Lower lobe of right lung (tissue), 2 donors: ENCODE results near the gene FBLN2. TPM values are rescaled to one million over a fixed set of nuclear protein-coding genes. Genes with fewer than 3 reads are reported as not detected.

Experiments used
- ATAC-seq, 2 donors: fragments of 200-7000 bp; cut with Tn5 transposase; one replicate each; pipeline ENCODE4 v1.9.1; 2020 to 2022; ENCODE audit warnings: mild to moderate bottlenecking in 2 of 2, moderate library complexity in 2 of 2
- DNase-seq: peaks from one replicate; pipeline ENCODE4 v3.0.0-alpha.2; 2020
- H3K27ac ChIP-seq: fragments of 200-600 bp; one replicate; pipeline ENCODE4 v1.8.0; 2022
- H3K27me3 ChIP-seq: fragments of 200-600 bp; one replicate; pipeline ENCODE4 v1.8.0; 2022; ENCODE audit warnings: low read depth
- H3K36me3 ChIP-seq: fragments of 200-600 bp; one replicate; pipeline ENCODE4 v1.8.0; 2022; ENCODE audit warnings: mild to moderate bottlenecking
- H3K4me1 ChIP-seq: fragments of 200-600 bp; one replicate; pipeline ENCODE4 v1.8.0; 2022
- H3K4me3 ChIP-seq: fragments of 200-600 bp; one replicate; pipeline ENCODE4 v1.8.0; 2022; ENCODE audit warnings: mild to moderate bottlenecking
- H3K9me3 ChIP-seq: fragments of 200-600 bp; one replicate; pipeline ENCODE4 v1.8.0; 2022
- intact Hi-C: fragments of 100-400 bp; cut with DNase I; formaldehyde crosslinking; loops from one replicate; pipeline ENCODE4 v1.11.0; 2022
- total RNA-seq: library from RNA; stranded (reverse); fragmentation: NEBNext Ultra II Directional; extraction: Animal tissue kit (Norgen Biotek cat#: 25700); gene quantifications from one replicate; pipeline ENCODE4 v1.2.1, GENCODE V29; 2021
- TF ChIP-seq, protein P1 (sequence below): fragments of 200-600 bp; IDR thresholded peaks from one replicate; pipeline ENCODE4 v1.8.0; 2022; ENCODE audit warnings: antibody characterized with exemption, mild to moderate bottlenecking
- donor health status: DM: no; HTN: yes; CAD: no; lungs with severe emphysema.

Gene FBLN2
- total RNA-seq, 1 donor from 2014 or later = 40.8 TPM

DNA sequence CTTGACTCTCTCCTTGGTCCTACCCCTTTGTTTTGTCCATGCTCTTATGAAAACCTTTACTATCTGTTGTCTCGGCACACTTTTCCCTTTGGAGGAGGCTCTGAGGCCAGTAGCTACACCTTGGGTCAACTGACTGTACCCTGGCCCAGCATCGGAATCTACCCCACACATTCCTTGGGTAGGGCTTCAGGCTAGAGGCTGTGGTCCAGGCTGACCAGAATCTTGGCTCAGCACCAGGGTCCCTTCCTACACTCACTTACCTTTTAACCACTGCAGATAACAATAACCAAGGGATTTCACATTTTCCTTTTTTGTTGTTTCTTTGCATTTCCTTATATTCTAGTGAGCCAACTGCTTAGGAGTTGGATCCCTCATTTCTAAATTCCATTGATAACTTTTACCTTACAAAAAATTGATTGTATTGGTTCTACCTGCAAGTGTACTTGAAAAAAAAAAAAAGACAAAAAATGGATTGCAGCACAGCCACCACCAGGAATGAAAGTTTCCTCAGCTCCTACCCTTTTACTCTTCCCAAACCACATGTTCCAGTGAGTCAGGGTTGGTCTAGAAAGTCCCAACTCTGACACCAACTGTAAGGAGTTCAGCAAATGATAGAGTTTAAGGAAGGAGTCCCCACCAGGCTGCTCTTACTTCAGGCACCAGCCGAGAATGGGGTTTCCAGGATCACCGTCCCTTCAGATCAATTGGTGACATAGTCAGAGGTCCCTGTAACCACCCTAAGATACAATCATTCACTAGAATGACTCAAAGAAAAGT is 95.6 kb downstream of the FBLN2 start:
- TF ChIP-seq, protein P1, sequence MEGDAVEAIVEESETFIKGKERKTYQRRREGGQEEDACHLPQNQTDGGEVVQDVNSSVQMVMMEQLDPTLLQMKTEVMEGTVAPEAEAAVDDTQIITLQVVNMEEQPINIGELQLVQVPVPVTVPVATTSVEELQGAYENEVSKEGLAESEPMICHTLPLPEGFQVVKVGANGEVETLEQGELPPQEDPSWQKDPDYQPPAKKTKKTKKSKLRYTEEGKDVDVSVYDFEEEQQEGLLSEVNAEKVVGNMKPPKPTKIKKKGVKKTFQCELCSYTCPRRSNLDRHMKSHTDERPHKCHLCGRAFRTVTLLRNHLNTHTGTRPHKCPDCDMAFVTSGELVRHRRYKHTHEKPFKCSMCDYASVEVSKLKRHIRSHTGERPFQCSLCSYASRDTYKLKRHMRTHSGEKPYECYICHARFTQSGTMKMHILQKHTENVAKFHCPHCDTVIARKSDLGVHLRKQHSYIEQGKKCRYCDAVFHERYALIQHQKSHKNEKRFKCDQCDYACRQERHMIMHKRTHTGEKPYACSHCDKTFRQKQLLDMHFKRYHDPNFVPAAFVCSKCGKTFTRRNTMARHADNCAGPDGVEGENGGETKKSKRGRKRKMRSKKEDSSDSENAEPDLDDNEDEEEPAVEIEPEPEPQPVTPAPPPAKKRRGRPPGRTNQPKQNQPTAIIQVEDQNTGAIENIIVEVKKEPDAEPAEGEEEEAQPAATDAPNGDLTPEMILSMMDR = no peak
- ATAC-seq = no peak
- intact Hi-C loops = loop anchor here (5.0 kb wide), 1 partner anchor 147 kb away; no protein-coding TSS in a partner anchor
- Histone ChIP-seq H3K36me3 (no peaks in the 10 kb centered on the region), H3K9me3 (no peaks in the 10 kb centered on the region), H3K27ac (no peak overlapping the region), H3K4me1 (peaks cover 9% of the 10 kb centered on the region), H3K4me3 (no peak overlapping the region), H3K27me3 (peaks cover 10% of the 10 kb centered on the region)
- no peak for DNase-seq

DNA sequence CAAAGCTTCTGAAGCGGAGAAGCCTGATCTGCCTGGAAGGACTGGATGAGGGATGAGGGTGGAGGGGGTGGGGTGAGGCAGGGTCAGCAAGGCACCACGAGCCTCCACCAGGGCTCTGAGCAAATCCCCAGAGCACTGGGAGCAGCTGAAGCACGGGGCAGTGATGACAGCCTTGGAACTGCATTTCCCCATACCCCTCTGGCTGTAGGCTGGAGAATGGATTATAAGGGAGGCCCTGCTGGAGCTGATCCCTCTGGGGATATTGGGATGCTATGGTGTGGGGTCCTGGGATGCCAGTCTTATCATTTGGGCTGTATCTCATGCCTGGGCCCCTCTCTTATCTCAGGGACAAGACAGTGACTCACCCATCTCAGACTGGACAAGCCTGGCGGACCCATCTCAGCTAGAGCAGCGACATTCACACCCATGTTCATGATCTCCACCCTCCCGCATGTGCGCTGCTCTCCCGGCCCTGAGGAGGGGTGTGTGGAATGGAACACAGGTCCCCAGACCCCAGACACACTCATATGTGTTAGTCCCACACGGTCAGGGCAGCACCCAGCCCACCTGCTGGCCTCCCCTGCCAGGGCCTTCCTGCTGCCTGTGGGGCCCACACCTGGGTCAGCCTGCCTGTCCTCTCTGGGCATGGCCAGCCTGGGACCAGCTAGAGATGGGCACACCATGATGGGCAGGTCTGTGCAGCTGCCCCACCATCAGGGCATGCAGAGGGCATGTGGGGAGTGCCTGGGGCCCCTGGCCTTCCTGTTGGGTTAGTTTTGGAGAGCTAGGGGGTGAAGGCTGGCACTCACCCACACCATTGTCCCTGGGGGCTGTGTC is 97.1 kb downstream of the FBLN2 start:
- intact Hi-C loops = loop anchor here (5.0 kb wide), 1 partner anchor 149 kb away; no protein-coding TSS in a partner anchor
- DNase-seq = no peak
- Histone ChIP-seq H3K4me1 (peaks cover 16% of the 10 kb centered on the region), H3K4me3 (no peak overlapping the region), H3K27ac (no peak overlapping the region), H3K9me3 (no peaks in the 10 kb centered on the region), H3K36me3 (no peaks in the 10 kb centered on the region), H3K27me3 (peaks cover 10% of the 10 kb centered on the region)
- ATAC-seq = no peak
- TF ChIP-seq, protein P1 = no peak

DNA sequence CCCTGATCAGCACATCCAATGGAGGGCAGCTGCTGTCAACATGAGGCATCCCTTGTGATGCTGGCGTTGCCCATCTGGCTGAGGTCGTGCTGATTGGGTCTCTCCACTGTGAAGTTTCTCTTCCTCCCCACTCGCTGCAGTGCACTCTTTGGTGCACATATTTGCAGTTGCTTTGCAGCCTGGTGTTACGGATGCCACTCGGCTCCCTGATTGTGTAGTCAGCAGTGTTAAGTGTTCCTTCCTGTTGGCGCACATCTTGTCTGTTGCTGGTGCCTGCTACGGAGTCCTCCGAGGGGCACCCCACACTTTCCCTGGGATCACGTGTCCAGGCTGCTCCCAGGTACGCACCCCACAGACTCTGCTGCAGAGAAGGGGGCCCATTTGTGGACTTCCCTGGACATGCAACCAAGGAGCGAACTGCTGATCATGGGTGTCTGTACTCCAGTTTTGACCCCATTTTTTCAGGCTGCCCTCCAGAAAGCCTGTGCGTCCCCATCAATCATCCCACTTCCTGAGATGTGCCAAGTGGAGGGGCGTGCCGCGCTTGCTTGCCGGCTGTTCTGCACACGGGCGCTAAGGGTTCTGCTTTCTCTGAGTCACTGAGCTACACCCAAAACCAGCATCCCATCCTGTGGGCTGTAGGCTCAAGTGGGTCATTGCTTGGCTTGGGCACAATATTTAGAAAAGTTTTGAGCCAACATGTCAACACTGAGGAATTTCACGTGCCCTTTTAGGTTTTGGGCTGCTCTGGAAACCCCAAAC is 98.6 kb downstream of the FBLN2 start:
- TF ChIP-seq, protein P1 = no peak
- no peak for DNase-seq
- peak; percentile 27 to 32 for ATAC-seq
- peaks cover 16% of the 10 kb centered on the region for H3K4me1 ChIP-seq
- H3K27ac ChIP-seq = no peak overlapping the region
- H3K36me3 ChIP-seq = no peaks in the 10 kb centered on the region
- no peak overlapping the region for H3K4me3 ChIP-seq
- no peaks in the 10 kb centered on the region for H3K9me3 ChIP-seq
- H3K27me3 ChIP-seq = peaks cover 10% of the 10 kb centered on the region
- intact Hi-C loops = loop anchor here (5.0 kb wide), 1 partner anchor 150 kb away; no protein-coding TSS in a partner anchor

DNA sequence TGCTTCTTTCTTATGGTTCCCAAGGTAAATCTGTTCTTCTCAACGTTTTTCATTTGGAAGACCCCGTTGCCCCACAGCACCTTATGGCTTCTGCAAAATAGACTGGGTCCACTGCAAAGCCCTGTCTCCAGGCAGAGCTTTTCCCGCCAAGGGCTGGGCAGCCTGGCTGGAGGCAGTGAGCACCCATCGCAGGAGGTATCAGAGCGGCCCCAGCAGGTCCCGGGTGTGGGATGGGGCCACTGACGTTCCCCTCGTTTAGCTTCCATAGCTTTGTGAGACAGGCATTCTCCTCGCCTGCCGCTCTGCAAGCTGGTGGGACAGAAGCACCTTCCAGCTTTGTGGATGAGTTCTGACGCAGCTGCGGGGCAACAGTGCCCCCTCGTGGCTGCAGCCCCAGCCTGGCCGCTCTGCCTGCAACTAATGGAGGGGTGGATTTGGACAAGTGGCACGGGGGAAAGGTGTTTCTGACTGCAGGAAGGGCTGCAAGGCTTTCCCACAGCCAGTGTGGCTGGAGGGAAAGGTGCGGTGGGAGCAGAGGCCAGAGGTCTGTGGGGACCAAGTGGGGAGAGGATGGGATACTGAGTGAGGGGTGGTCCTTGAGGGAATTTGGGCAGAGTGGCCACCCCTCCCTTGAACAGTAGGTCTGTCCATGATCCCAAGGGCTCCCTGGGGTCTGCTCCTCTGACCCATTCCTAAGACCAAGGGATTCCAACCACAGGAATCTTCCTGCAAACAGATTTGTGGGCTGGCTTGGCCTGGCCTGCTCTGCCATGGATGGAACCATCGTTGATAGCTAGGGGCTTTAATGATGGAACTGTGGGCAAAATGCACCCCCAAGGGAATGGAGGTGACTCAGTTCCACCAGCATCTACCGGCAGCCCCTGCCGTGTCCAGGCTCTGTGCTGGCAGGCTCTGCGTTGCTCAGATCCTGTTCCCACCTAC is 99.4 kb downstream of the FBLN2 start:
- Histone ChIP-seq H3K36me3 (no peaks in the 10 kb centered on the region), H3K4me1 (peaks cover 16% of the 10 kb centered on the region), H3K27ac (no peak overlapping the region), H3K4me3 (no peak overlapping the region), H3K27me3 (peaks cover 10% of the 10 kb centered on the region), H3K9me3 (no peaks in the 10 kb centered on the region)
- DNase-seq (peak; percentile 79), ATAC-seq (peak; percentile 75 to 83)
- TF ChIP-seq, protein P1 = peak; percentile 97
- intact Hi-C loops = loop anchor here (5.0 kb wide), 1 partner anchor 151 kb away; no protein-coding TSS in a partner anchor
